DMS53 (cell line): ENCODE results near the gene MTMR1.

ENCODE experiments used
- DNase-seq: peaks from one replicate; lab custom pipeline; 2025; lab: John Stamatoyannopoulos, UW

Gene MTMR1

DNA sequence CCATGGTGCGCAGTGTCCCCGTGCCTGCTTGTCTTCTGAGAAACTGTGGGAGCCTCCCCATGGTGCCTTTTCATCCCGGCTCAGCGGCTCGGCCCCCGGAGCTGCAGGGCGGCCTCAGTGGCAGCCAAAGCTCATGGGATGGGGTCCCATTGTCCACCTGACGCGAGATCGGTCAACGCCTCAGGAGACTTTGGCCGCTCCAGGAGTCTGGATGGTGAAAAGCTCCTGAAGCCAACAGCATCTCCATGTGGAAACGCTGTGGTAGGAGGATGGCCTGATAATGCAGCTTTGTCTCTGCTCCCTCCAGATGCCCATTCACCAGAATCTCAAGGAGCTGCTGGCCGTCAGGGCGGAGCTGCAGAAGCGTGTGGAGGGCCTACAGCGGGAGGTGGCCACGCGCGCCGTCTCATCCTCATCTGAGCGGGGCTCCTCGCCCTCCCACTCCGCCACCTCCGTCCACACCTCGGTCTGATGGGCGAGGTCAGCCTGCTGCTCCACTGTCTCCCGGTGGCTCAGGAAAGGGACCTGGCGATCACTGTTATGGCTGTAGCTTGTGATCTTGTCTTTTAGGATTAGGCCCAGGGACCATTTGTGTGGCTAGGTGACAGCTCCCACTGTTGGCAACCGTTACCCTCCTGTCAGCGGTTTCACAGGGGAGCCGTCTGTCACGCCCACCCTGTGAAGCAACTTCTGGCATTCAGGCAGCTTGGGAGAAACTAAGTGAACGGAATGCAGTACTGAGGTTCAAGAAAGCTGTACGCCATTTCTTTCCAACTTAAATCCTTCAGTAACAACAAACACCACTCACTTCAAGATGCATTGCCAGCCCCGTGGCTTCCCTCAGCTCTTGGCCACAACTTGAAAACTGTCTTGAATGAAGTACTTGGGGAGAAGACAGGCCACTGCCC, 69.3 kb downstream of the MTMR1 start:
- DNase-seq, result no peak

GRCh38 chrX:150763303-150763797, 70.2 kb downstream of the MTMR1 start:
- DNase-seq, result no peak

GRCh38 chrX:150763810-150764209, 70.6 kb downstream of the MTMR1 start:
- no peak for DNase-seq

GRCh38 chrX:150765237-150765636, 72.0 kb downstream of the MTMR1 start:
- DNase-seq, result no peak

DNA sequence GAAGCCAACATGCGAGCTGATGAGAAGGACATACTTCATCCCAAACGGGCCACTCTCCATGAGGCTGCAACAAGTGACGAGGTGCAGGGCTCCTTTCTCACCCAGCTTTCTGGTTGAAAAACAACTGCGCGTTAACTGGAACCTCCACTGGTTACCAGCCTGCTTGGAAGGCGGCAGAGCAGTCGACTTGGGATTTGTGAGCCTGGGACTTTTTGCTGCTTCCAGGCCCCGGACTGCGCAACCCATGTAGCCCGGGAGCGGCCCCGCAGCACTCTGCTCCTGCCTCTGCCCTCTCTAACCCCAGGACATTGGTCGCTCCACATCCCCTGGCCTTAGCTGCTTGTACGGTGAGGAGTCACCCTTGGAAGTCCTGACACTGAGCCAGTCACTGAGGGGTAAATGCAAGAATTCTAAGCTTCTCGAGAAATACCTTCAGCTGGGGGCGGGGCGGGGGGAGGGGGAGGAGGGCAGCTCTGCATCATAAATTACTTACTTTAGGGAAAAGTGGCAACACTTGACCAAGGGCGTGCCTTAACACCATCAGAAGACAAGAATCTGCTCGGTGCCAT, 72.7 kb downstream of the MTMR1 start:
- no peak for DNase-seq

DNA sequence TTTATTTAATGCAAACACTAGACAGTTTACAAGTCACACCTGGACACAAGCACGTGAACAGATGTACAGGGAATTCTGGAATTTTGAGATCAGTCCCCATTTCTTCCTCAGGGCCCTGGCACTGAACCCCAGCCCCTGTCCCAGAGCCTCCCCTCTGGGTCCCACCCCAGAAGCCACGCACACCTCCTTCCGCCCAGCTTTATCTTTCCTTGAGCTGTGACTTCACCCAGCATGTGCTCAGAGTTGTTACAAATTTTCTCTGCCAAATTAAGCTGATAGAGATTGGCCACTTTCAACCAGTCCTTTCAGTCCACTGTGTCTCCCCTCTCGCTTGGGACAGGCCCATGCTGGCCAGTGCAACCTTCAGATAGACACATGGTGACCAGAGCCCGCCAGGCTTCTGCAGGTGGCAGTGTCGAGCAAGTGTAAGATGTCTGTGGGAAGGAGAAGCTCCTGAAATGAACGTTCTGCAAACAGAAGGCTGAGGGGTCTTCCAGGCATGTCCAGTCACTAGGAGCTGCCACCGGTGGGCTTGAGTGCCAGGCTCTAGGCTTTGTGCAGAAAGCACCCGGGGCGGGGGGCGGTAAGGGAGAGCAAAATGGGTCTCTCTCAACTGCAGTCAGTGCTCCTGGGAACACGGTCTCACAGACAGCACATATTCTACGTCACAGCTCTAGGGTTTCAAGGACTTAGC, 73.3 kb downstream of the MTMR1 start:
- DNase-seq, result peak; percentile 19

- DNase-seq, result peak; percentile 14
Measured at GRCh38 chrX:150767045-150767395, 73.8 kb downstream of the MTMR1 start.

DNA sequence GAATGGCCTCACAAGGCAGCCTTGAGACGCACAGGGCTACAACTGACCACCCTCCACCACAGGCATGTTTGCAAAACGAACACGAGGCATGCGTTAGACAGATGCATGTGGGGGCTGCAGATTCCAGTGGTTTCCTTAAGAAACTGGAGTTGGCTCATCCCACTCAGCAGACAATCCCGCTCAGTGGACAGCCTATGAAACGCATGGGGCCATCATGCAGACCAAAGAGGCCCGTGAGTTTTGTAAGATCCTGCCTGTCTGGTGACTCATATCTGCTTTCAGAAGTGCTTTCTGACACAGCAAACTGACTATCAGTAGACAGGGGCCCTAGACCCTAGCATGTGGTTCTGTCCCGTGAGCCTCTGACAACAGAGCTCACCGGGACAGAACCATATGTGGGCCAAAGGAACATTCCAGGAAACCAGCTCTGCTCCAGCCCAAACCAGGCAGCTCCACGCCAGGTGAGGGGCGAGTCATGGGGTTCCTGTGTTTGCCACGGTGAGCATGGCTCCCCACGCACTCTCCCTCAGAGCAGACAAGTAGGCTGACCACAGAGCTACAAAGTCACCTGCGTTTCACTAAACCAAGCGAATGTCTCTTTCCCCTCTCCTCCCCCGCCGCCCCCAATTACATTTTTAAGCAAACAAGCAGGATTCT, 74.4 kb downstream of the MTMR1 start:
- peak; percentile 18 for DNase-seq

DNA sequence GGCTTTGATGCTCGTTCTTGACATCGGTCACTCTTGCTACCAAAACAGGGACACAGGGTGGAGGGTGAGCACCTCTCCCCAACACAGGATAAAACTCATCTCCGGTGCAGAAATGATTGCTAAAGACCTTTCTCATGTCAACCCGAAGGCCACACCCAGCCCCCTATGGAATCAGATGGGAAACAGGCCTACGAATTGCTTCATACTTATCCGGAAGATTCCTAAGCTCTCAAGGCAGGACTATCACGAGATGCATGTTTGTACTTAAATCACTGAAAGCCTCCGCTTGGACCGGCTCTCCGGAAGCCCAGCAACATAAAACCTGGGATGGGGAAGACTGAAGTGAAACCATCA, 74.9 kb downstream of the MTMR1 start:
- DNase-seq, result no peak

- no peak for DNase-seq
Measured at GRCh38 chrX:150768580-150769190, 75.5 kb downstream of the MTMR1 start.

- no peak for DNase-seq
Measured at GRCh38 chrX:150769408-150769807, 76.2 kb downstream of the MTMR1 start.

DNA sequence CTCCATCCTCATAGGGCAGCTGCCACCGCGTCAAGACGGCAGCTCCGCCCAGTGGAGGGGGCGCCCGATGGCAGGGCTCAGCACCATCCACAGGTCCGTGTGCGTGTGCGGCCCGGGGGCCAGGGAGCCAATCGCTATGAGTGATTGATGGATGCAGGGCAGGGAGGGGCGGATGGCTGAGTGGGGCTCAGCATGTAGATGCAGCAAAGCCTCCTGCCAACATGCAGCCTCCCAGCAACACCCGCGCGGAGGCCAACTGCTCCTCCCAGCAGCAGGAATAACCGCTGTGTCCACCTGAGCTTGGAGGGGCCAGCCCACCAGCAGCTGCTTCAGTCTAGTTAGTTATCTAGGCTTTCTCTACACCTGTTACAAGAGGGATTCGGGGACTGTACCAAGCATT, 77.4 kb downstream of the MTMR1 start:
- DNase-seq, result no peak

GRCh38 chrX:150771116-150771515, 77.9 kb downstream of the MTMR1 start:
- no peak for DNase-seq

DNA sequence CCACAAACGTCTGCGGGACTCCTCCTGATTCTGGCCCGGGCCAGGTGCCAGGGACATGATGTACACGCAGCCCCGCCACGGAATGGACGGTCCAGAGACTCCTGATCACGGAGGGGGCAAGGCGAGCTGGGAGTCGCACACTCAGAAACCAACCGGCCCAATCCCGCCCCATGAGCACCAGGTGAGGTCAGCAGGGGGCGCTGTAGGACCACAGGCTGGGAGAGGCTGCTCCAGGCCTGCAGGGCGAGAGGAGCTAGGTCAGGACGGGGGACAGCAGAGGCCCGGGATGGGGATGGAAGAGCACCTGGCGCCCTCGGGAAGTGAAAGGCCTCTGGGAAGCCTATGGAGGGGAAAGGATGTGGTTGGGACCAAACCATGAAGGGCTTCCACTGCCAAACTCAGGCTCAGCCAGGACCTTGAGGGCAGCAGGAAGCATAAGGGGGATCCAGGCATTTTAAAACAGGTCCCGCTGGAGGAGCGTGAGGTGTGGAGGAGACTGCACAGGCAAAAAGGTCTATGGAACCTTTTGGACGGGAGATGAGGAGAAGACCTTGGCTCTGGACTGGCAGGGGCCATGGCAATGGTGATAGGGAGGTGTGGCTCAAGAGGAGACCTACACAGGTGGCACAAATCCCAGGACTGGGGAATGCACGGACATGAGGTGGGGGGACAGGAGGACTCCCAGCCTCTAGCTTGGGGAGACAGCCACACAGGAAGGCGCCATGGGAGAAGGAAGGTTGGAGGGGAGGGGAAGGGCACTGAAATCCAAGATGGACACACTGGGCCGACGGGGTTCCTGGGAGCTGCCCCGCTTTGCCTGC, 79.2 kb downstream of the MTMR1 start:
- DNase-seq, result peak; percentile 87

GRCh38 chrX:150773117-150773516, 79.9 kb downstream of the MTMR1 start:
- no peak for DNase-seq

GRCh38 chrX:150773634-150774033, 80.4 kb downstream of the MTMR1 start:
- no peak for DNase-seq

DNA sequence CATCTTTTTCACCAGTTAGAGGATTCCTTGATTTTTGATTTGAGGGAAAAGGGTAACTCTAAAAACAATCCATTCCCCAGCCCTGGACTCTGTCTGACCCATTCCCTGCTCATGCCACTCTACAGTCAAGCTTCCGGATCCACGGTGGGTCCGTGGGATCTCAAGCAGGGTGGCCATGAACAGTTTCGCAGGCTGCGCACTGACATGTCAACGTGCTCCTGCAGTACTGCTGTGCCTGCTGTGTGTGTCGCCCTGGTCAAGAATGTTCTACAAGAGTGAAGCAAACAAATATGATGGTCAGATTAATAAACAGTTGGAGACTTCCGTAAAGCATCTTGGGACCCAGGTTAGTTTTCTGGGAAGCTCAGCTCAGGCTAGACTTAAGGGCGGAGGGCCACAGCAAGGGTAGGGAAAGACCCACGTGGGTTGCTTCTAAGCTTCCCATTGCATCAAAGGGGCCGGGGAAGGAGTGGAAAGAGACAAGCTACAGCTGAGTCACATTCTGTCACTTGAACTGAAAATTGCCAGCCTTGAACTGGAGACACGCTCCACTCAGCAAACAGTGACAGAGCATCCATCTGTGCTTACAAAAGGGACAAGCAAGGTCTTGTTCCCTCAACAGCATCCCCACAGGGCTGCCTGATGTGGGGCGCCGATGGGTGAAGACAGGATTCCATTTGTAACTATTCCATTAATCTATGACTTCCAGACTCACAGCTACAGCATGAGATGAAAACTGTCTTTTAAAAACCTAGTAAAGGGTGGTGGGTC, 81.8 kb downstream of the MTMR1 start:
- no peak for DNase-seq

DNA sequence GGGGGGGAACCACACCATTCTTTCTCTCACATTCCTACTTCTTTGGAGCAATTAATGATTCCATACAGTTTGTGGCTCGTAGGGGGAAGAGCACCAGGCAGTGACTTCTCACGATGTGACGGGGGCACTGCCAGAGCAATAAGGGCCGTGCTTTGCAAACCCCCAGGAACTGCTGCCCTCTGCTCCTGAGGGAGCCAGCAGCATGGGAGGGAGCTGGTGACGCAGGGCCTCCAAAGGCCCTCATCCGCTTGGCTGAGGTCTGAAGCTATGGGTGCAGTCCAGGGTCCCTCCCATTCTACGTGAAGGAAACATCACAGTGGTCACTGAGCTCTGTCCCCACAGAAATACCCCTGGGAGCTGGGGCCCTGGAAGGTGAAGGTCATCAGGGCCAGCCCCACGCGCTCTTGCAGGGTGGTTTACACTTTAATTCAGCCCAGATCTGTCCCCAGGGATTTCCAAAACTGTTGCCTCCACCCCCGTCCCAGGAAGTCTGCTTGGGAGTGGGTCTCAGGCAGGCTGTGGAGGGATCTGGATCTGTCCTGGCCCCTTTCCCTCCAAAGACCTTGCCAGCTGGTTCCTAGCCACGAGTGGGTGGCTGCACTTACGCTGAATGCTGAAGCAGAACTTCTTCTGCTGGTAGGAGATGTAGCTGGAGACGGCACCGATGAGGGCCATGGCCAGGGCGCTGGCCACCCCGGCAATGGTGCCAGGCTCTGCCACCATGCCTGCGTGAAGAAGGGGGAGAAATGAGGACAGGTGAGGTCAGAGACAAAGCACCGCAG, 82.6 kb downstream of the MTMR1 start:
- DNase-seq, result no peak

DNA sequence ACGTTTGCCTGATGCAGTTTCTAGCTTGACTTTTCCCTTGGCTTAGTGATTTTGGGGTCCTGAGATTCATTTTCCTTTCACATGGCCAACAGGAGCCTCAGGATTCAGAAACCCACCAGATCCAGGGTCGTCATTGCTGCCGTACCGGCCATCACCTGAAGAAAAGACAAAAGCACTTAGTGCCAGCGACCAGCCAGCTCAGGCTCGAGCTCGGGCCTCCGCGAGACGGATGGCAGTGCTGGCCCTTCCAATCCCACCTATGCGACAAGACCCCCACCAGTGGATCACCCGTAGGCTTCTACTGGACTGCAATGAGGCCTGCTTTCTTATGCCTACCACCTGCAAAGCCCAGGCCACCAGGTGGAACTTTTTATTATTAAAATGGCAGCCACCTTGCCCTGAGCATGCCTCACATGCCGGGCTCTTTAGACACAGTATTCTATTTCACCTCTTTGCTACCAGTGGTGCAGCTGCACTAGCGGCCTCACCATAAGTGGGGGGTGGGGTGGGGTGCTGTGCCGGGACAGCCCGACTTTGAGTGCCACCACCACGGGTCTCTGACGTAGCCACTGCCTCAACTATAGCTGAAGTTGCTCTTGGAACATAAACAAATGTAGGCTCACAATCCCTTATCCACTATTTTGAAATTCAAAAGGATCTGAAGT, 84.3 kb downstream of the MTMR1 start:
- DNase-seq, result no peak
